Measurements from ENCODE around the gene CDH15. TPM values are rescaled to one million over a fixed set of nuclear protein-coding genes. Genes with fewer than 3 reads are reported as not detected.

Gene CDH15
- total RNA-seq, 1 donor from 2014 or later, result under 0.01 TPM

DNA sequence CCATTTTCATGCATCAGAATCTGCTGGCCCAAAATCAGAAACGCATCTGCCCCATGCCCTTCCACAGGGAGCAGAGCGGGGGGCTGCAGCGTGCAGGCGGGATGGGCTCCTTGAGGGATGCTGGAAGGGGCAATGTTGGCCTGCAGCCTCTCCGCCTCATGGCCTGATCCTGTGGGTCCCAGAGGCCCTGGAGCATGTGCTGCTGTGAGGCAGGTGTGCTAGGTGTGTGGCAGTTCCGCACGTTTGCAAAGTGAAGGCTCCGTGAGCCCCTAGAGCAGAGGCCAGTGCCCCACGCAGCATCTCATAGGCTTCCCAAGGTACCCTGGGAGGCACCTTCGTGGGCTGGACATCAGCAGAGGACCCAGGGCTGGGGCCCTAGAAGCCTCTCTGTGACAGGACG lies 36.4 kb upstream of the CDH15 start:
- Histone ChIP-seq H3K4me3 (ENCODE audit: low read depth, low read length) (no peak overlapping the region), H3K36me3 (ENCODE audit: control insufficient read depth, insufficient read depth, low read length) (peaks cover 10% of the 10 kb centered on the region), H3K27me3 (ENCODE audit: control insufficient read depth, insufficient read depth, low read length) (no peaks in the 10 kb centered on the region)
- FAIRE-seq (no peak), DNase-seq (ENCODE audit: low read depth) (no peak)
- TF ChIP-seq, protein P1, sequence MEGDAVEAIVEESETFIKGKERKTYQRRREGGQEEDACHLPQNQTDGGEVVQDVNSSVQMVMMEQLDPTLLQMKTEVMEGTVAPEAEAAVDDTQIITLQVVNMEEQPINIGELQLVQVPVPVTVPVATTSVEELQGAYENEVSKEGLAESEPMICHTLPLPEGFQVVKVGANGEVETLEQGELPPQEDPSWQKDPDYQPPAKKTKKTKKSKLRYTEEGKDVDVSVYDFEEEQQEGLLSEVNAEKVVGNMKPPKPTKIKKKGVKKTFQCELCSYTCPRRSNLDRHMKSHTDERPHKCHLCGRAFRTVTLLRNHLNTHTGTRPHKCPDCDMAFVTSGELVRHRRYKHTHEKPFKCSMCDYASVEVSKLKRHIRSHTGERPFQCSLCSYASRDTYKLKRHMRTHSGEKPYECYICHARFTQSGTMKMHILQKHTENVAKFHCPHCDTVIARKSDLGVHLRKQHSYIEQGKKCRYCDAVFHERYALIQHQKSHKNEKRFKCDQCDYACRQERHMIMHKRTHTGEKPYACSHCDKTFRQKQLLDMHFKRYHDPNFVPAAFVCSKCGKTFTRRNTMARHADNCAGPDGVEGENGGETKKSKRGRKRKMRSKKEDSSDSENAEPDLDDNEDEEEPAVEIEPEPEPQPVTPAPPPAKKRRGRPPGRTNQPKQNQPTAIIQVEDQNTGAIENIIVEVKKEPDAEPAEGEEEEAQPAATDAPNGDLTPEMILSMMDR (IDR thresholded peaks at IDR 0.05; ENCODE audit: insufficient read depth, low read length, severe bottlenecking), result no peak

GRCh38 chr16:89135971-89136765 lies 35.4 kb upstream of the CDH15 start:
- no peak for FAIRE-seq
- TF ChIP-seq, protein P1 (IDR thresholded peaks at IDR 0.05; ENCODE audit: insufficient read depth, low read length, severe bottlenecking), result no peak

DNA sequence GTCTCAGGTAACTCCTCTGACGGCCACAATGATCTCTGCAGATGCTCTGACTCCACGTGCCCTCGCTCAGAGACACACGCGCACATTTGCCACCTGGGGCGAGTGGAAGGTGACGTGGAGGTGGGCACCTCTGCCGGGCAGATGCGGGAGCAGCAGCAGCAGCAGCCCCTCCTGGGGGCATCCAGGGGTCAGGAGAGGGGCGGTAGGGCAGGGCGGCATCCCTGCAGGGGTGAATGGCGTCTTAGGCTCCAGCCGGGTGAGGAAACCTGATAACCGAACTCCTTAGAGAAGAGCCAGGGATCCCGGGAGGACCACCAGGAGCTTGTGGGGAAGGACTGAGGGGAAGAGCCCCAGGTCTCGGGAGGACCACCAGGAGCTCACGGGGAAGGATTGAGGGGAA lies 34.6 kb upstream of the CDH15 start:
- H3K36me3 ChIP-seq (ENCODE audit: control insufficient read depth, insufficient read depth, low read length), result peaks cover 14% of the 10 kb centered on the region

More at GRCh38 chr16:89135971-89136765, 35.4 kb upstream of the CDH15 start:
- Histone ChIP-seq H3K36me3 (ENCODE audit: control insufficient read depth, insufficient read depth, low read length) (peaks cover 12% of the 10 kb centered on the region), H3K4me3 (ENCODE audit: low read depth, low read length) (no peak overlapping the region), H3K27me3 (ENCODE audit: control insufficient read depth, insufficient read depth, low read length) (no peaks in the 10 kb centered on the region)
- DNase-seq (ENCODE audit: low read depth), result no peak

GRCh38 chr16:89137666-89138512 lies 33.7 kb upstream of the CDH15 start:
- Histone ChIP-seq H3K4me3 (ENCODE audit: low read depth, low read length) (no peak overlapping the region), H3K27me3 (ENCODE audit: control insufficient read depth, insufficient read depth, low read length) (no peaks in the 10 kb centered on the region), H3K36me3 (ENCODE audit: control insufficient read depth, insufficient read depth, low read length) (peaks cover 12% of the 10 kb centered on the region)
- FAIRE-seq (no peak), DNase-seq (ENCODE audit: low read depth) (no peak)
- TF ChIP-seq, protein P1 (IDR thresholded peaks at IDR 0.05; ENCODE audit: insufficient read depth, low read length, severe bottlenecking), result no peak

More for the DNA sequence above, 34.6 kb upstream of the CDH15 start:
- H3K4me3 ChIP-seq (ENCODE audit: low read depth, low read length), result no peak overlapping the region
- DNase-seq (ENCODE audit: low read depth) (no peak), FAIRE-seq (no peak)
- TF ChIP-seq, protein P1 (IDR thresholded peaks at IDR 0.05; ENCODE audit: insufficient read depth, low read length, severe bottlenecking), result no peak
- H3K27me3 ChIP-seq (ENCODE audit: control insufficient read depth, insufficient read depth, low read length), result no peaks in the 10 kb centered on the region

GRCh38 chr16:89138513-89138795 lies 33.1 kb upstream of the CDH15 start:
- no peak for DNase-seq (ENCODE audit: low read depth)
- TF ChIP-seq, protein P1 (IDR thresholded peaks at IDR 0.05; ENCODE audit: insufficient read depth, low read length, severe bottlenecking), result no peak
- FAIRE-seq, result no peak
- Histone ChIP-seq H3K36me3 (ENCODE audit: control insufficient read depth, insufficient read depth, low read length) (peaks cover 11% of the 10 kb centered on the region), H3K27me3 (ENCODE audit: control insufficient read depth, insufficient read depth, low read length) (no peaks in the 10 kb centered on the region), H3K4me3 (ENCODE audit: low read depth, low read length) (no peak overlapping the region)

Measured in bronchial epithelial cell (primary cell).